GM18520 (cell line): ENCODE data around the gene RASSF3.

Experiments
- ATAC-seq: cut with Tn5 transposase; IDR thresholded peaks from one replicate; pipeline ENCODE4 v1.9.1; 2021; ENCODE audit not compliant: unreplicated experiment

The RASSF3 gene

DNA sequence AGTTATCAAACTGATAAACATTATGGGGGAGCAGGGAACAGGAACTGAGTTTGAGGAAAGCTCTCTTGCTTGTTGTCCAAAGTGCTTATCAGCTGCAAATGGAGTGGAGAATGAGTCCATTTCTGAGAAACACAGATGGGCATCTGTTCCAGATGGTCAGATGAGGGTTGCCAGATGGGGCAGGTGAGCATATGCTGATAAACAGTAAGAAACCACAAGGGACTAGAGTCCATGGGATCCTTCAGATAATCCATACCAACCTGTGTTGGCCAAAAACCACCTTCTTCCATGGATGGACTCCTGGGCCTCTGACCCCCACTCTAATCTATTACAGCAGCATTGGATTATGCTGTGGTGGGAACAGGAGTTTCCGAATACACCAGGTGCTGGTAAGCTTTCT, 110.6 kb downstream of the RASSF3 start:
- no peak for ATAC-seq

DNA sequence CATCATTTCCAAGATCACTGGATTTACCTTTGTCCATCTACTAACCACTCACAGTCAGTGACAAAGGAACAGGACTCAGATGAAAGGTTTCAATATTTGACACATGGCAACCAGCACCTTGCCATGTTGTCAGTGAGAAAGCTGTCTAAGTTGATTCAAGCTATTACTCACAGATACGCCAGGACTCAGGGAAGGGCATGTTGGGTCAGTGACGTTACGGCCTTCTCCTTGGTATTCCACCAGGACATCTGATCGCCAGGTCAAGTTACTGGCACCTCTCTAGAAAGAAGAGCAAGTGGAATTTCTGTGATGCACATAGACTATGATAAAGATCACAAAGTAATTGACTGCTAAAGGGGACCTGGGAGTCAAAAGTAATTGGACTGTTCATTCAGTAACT, 112.5 kb downstream of the RASSF3 start:
- no peak for ATAC-seq

DNA sequence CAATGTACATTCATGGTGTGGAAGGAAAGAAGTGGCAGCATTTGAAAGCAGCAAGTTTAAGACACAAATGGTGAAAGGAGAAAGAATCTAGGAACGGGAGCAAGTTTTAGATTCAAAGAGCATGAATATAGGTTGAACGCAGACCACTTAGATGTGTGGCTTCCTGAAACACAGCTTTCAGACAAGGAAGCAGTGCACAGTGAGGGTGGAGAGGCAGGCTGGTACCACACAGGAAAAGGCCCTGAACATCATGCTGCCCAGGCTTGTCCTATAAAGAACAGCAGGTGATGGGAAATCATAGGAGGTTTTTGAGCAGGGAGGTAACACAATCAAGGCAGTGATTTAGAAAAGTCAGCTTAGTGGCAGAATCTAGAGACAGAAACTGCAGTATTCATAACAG, 113.3 kb downstream of the RASSF3 start:
- no peak for ATAC-seq

DNA sequence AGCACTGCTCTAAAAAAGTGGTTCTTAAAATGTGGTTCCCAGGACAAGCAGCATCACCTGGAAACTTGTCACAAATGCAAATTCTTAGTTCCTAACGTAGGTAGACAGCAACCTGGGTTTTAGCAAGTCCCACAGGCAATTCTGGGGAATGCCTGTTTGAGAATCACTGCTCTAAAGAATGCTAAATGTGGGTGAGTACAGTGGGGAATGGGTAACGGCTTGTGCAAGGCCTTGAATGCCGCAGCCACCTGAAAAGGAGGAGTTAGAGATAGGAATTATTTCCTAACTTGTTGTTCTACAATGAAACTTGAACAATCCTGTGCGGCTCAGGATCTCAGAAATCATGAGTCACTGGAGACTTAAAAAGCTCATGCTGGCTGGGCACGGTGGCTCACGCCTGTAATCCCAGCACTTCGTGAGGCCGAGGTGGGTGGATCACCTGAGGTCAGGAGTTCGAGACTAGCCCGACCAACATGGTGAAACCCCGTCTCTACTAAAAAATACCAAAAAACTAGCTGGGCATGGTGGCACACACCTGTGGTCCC, 114.0 kb downstream of the RASSF3 start:
- no peak for ATAC-seq

DNA sequence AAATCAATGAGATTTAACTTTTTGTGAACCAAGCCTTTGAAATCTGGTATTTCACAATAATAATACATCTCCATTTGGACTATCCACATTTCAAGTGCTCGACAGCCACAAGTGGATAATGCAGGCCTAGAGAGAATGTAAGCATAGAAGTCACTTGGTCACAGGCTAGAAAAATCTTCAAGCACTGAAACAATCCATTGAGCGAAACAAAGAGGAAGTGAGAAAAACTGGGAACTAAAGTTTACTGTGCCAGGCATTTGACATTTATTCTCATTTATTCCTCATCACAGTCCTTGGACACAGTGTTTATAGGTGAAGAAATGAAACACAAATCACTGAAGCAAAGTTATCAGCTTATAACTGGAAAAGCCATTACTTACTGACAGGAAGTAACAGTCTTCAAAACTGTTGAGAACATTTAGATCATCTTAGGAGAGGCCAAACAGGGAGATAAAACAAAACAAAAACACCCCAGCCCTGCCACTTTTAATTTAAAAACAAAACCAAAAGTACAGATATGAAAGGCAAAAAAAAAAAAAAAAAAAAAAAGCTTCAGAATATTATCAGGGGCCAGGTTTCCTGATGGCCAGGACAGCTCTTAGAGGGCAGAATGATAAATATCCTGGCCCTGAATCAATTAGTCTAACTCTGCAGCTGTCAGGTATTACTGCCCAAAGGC, 119.8 kb downstream of the RASSF3 start:
- ATAC-seq: no peak

DNA sequence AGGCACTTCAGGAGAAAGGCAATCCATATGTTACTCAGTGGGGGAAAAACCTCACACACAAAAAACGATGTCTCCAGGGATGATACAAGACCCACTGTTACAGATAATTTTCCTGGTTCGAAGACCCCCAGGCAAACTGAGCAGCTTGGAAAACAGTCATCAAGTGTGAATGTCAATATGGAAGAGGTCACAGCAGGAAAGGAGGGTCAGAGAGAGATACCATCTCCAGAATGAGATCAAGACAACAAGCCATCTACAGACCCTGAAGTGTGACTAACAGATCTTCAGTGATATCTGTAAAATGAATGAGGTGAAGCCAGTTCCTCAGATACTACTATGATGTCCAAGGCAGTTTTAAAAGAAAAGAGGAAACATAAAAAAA, 120.3 kb downstream of the RASSF3 start:
- ATAC-seq: no peak

DNA sequence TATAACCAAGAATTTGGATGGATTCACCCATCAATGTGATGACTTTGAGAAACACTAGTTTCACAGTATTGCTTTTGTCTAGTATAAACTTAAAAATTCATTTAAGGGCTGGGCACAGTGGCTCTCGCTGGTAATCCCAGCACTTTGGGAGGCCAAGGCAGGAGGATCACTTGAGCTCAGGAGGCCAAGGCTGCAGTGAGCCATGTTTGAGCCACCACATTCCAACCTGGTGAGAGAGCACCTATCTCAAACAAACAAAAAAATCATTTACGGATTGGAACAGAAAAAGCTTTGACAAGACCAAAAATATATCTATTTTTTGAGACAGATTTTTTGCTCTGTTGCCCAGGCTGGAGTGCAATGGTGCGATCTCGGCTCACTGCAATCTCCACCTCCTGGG, 121.4 kb downstream of the RASSF3 start:
- ATAC-seq: no peak

DNA sequence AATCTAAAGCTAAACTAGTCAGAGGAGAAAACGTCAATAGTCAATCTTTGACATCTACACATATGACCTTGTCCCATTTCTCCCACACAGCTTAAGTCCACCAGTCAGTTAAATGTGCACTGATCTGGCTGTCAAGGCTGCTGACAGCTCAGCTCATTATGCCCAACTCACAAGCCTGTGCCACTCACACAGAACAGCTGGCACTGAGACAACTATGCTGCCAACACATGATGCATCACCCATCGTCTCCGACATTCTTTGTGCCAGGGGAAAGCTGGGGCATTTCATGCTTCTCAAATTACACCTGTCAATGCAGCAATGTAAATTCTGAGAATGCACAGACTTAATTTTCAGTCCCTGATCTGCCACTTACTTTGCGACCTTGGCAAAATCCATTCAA, 123.6 kb downstream of the RASSF3 start:
- ATAC-seq: no peak

DNA sequence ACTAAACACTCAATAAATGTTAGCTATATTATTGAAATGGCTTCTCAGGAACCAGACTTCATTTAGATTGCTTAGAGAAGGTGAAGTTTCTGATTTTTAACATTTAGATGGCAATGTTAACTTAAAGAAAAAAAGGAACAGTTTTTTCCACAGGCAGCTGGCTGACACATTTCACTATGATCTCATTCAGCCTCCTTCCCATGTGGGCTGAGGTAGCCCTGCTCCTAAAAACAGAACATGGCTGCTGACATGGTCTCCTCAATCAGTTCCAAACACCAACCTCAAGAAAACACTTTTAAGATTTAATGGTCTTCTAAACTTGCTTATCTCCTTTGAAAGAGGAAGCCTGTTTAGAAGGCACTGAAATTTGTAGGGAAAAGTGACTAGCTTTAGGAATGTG, 125.1 kb downstream of the RASSF3 start:
- no peak for ATAC-seq

DNA sequence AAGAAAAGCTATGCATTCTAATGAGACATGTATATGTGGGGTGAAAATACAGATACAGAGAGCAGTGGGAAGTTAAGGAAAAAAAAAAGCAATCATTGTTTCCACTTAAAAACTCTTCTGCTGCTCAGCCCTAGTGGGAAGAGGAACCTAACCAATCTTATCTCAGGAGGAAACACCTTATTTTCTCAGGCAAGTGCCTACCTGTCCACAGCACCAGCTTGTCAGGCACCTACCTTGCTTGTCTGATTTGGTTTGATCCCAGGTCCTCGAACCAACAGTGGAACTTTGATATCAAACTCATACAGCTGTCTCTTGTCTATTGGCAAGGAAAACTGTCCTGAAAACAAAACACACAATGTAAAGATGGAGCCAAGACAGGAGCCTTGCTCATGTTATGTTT, 126.5 kb downstream of the RASSF3 start:
- no peak for ATAC-seq

DNA sequence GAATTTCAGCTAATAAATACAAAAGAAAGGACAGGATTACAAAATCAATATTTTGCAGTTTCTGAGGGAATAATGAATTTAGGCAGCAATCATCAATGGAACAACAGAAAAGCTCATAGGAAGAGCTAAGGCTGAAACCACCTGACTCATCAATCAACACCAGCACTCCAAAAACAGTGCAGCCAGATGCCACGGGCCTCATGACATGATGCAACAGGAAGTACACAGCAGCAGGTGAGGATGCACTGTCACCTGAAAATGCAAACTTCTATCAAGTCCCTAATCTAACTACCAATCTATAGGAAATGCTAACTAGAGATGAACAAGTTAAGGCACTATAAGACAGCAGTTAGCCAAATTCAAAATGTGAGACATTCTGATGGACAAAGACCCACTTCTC, 127.2 kb downstream of the RASSF3 start:
- ATAC-seq: no peak

DNA sequence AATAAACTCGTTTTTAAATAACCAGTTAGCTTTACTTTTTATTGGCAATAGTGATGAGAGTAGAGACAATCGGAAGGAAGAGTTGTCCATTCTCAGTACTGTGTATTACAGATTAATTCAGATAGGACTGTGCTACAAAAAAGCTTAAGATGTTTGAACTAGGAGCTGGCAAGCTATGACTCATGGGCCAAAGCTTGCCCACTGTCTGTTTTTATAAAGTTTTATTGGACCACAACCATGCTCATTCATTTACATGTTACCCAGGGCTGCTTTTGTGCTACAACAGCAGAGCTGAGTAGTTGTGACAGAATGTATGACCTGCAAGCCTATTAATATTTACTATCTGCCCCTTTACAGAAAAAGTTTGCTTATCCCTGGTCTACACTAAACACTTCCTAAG, 129.5 kb downstream of the RASSF3 start:
- ATAC-seq: no peak

DNA sequence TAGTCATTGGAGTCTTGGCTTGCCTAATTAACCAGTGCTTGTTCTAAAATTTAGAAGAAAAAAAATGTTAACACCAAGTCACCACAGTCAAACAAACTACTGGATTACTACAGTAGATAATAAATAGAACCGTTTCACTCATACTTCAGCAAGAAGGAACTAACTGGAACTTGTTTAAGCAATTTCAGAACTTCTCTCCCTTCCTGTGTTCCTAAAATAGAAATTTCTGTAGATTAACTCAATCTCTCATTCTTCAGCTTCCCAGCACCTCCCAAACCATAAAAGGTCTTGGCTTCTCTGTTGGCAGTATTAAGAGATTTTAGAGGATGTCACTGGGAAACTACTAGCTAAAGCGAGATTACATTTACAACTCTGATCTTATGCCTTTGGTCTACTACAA, 130.4 kb downstream of the RASSF3 start:
- no peak for ATAC-seq

DNA sequence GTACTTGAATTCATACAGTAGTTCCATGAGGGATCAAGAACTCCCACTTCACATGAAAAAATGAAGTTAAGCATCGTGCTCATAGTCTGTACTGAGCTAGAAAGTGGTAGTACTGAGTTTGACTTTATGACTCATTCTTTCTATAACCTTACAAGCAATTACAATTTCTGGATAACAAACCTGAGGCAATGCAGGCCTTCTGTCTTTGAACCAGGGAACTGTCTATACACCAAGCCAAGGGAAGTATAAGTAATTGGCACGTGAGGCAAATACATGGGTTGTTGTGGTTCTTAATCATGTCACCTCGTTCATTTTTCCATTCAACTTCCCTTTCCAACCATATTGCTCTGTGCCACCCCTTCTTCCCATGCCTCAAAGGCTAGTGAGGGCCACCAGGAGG, 132.1 kb downstream of the RASSF3 start:
- no peak for ATAC-seq

DNA sequence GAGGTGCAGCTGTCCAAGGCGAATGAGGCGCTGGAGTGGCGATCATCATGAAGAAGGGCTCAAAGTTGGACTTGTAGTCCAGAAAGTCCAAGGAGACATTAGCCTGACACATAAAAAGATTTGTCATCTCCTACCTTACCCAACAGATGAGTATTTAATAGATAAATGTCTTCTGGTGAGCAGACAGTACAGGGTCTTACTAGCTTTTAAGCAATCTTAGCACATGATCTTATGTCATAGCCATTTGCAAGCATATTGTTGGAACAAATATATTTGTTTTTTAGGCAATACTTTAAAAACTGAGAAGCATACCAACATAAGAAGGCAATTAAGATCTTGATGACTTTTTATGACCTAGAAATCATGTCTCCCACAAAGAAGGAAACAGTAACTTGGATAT, 132.9 kb downstream of the RASSF3 start:
- ATAC-seq: no peak

DNA sequence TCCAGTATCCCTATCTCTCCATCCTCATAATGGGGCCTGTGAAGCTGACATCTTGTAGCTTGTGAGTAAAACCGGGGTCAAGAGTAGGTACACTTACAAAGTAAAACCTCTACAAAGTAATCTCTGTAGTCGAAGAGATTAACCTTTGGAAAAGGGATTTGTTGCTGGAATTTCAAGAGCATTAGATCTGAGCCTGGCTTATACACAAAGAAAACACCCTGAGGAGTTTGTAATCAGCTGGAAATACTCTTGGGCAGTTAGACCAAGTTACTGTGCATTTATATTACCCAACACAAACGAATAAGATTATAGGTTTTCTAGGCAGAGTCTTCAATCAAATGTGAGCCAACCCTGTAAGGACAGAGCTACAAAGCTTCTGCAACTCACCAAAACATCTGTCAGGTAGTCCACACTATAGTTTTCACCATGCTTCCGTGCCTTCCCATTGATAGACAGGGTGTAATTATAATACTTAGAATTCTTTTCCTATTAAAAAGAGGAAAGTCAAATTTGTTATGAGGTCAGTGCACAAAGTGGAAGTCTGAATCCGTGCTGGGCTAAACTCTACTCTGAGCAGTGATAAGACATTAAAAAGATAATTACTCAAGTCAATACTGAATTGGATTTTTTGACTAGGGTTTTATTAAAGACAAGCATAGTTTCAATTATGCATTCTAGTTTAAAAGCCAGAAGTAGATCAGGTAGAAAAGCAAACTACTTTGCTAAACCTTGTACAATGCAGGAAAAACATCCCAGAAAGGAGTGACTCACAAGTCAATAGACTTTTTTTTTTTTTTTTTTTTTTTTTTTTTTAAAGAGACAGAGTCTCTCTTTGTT, 134.3 kb downstream of the RASSF3 start:
- no peak for ATAC-seq

DNA sequence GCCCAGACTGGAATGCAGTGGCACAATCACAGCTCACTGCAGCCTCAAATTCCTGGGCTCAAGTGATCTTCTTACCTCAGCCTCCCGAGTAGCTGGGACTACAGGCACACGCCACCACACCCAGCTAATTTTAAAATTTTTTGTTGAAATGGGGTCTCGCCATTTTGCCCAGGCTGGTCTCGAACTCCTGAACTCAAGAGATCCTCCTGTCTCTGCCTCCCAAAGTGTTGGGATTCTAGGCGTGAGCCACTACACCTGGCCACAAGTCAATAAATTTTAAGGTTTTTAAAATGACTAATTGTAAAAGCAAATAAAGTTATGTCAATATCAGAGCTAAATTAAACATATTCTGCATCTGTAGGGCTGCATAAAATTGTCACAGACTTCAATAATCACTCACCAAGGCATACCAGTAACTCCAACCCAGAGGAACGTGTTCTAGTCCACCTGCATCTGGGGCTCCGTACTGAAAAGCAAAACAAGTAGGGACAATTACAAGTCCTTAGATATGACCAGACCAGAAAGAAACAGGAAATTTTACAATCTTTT, 135.0 kb downstream of the RASSF3 start:
- no peak for ATAC-seq

DNA sequence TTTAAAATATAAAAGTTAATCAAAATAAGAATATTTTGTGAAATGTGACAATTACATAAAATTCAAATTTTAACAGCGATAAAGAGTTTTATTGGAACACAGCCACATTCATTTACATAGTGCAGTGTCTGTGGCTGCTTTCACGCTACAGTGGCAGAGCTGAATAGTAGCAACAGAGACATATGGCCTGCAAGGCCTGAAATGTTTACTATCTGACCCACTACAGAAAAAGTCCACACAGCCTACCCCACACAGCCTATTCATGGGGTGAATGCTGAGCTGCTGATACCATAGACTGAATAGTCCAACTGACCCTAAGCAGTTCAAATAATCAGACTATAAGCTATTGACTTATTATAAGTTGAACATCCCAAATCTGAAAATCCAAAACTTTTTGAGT, 135.7 kb downstream of the RASSF3 start:
- ATAC-seq: no peak

DNA sequence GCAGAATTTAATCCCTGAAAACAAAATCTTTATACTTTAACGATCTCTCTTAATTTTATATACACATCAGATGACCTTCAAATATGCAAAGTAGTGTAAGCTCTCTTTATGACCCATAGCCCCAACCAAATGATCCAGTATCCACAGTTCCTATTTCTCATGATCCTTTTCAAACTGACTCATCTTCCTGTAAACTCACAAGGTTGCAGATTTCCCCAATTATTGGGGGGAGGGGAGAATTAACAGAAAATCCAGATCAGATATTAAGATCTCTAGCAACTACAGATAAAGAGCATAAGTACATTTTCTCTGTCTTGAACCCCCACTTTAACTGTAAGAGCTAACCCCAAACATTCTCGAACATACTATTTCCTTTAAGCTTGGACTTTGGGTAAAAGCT, 136.4 kb downstream of the RASSF3 start:
- ATAC-seq: no peak
